Muscle layer of duodenum (tissue), 2 donors: ENCODE results near the gene GAB1.

ENCODE experiments used
- H3K27ac ChIP-seq: one replicate; pipeline ENCODE4 v1.7.0; 2013; ENCODE audit warnings: mild to moderate bottlenecking, low read length
- H3K27me3 ChIP-seq: one replicate; pipeline ENCODE4 v1.7.0; 2013; ENCODE audit warnings: low read depth, mild to moderate bottlenecking, control low read depth, low read length
- H3K36me3 ChIP-seq, 2 donors: one replicate each; pipeline ENCODE4 v1.7.0; 2013; ENCODE audit warnings: low read length in 2 of 2, control low read depth in 1 of 2, mild to moderate bottlenecking in 1 of 2; ENCODE audit not compliant: insufficient read depth in 2 of 2, control insufficient read depth in 1 of 2
- H3K4me1 ChIP-seq, 2 donors: one replicate each; pipeline ENCODE4 v1.7.0; 2013; ENCODE audit warnings: low read length in 2 of 2, mild to moderate bottlenecking in 2 of 2, control low read depth in 1 of 2, moderate library complexity in 1 of 2; ENCODE audit not compliant: insufficient read depth in 2 of 2, control insufficient read depth in 1 of 2
- H3K4me3 ChIP-seq, 2 donors: one replicate each; pipeline ENCODE4 v1.7.0; 2013; ENCODE audit warnings: low read length in 2 of 2, low read depth in 1 of 2, mild to moderate bottlenecking in 1 of 2
- H3K9me3 ChIP-seq, 2 donors: one replicate each; pipeline ENCODE4 v1.7.0; 2013; ENCODE audit warnings: low read length in 2 of 2, control low read depth in 1 of 2, mild to moderate bottlenecking in 1 of 2; ENCODE audit not compliant: control insufficient read depth in 1 of 2
- donor health status: healthy.

The GAB1 gene

DNA sequence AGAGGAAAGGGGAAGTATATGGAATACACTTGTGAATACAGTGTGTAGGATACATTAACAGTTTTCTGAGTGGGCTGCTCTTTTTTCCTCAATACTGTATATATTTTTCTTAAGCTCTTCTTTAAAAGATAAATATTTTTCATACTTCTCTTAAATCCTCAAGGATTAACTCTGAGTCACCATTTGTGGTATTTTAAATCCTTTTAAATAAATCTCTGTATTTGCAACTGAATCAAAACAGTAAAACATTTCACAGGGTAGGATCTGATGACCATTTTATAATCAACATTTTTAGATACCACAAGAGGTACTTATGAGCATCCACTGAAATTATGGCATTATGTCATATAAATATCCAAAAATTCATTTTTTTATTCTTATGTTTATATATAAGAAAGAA, 87.6 kb downstream of the GAB1 start:
- Histone ChIP-seq H3K9me3 (no peaks in the 10 kb centered on the region), H3K4me1 (peaks cover 0 to 7% of the 10 kb centered on the region in 2 donors), H3K27ac (no peak overlapping the region), H3K27me3 (no peaks in the 10 kb centered on the region), H3K36me3 (peaks cover under 1 to 5% of the 10 kb centered on the region in 2 donors), H3K4me3 (no peak overlapping the region)

DNA sequence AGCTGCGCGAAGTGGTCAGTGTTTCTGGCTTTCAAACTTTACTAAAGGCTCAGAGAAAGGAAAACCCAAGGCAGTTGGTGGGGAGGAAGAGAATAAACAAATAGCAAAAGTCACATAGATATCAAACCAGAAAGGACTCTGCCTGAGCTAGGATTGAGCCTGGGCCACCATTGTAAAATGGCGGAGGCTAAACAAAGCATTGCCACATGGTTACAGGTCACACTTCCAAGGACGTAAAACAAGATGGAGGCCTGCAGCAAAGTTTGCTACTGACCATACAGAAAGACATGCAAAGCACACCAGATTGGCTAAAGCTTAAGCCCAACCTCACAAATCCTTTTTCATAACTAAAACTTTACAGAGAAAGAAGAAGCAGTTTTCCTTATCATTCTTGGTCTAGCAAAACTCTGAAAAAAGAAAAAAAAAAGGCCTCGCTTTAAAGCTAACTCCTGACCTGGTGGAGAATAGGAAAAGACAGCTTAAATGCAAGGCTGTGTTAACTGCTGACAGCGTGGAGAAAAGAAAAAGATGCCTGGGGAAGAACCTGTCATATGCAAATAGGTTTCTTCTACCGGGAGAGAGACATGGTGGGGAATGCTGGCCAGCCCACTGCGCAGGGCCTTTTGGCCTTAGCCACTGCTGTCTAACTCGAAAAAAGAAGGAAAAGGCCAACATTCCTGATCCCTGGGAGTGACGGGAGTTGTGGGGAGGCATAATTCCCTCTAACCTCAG, 95.0 kb downstream of the GAB1 start:
- Histone ChIP-seq H3K4me3 (no peak overlapping the region), H3K27me3 (no peaks in the 10 kb centered on the region), H3K4me1 (no peaks in the 10 kb centered on the region), H3K9me3 (no peaks in the 10 kb centered on the region), H3K27ac (no peak overlapping the region), H3K36me3 (peaks cover 0 to 8% of the 10 kb centered on the region in 2 donors)

GRCh38 chr4:143432258-143432591, 95.5 kb downstream of the GAB1 start:
- Histone ChIP-seq H3K27me3 (no peaks in the 10 kb centered on the region), H3K9me3 (no peaks in the 10 kb centered on the region), H3K4me1 (no peaks in the 10 kb centered on the region), H3K4me3 (no peak overlapping the region), H3K36me3 (peaks cover 0 to 8% of the 10 kb centered on the region in 2 donors), H3K27ac (no peak overlapping the region)

DNA sequence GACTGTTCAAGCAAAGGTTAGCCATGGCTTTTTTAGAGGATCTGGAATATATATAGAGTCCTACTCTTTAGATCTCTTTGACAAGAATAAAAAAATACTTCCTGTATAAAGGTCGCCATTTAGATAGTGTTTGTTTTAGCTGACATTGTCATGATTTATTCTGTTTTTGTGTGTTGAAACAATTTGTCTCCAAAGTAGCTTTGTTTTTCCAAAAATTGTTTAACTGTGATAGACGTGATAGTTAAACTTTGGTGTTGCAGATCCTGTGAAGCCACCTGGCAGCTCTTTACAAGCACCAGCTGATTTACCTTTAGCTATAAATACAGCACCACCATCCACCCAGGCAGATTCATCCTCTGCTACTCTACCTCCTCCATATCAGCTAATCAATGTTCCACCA, 96.6 kb downstream of the GAB1 start:
- H3K27me3 ChIP-seq: no peaks in the 10 kb centered on the region
- no peak overlapping the region for H3K27ac ChIP-seq
- no peak overlapping the region for H3K4me3 ChIP-seq
- H3K36me3 ChIP-seq: peaks cover 4 to 8% of the 10 kb centered on the region in 2 donors
- no peaks in the 10 kb centered on the region for H3K4me1 ChIP-seq
- no peaks in the 10 kb centered on the region for H3K9me3 ChIP-seq

GRCh38 chr4:143435955-143436354, 99.3 kb downstream of the GAB1 start:
- H3K27me3 ChIP-seq: no peaks in the 10 kb centered on the region
- H3K4me1 ChIP-seq: no peaks in the 10 kb centered on the region
- H3K4me3 ChIP-seq: no peak overlapping the region
- no peak overlapping the region for H3K27ac ChIP-seq
- H3K36me3 ChIP-seq: peaks cover 12 to 19% of the 10 kb centered on the region in 2 donors
- H3K9me3 ChIP-seq: no peaks in the 10 kb centered on the region

DNA sequence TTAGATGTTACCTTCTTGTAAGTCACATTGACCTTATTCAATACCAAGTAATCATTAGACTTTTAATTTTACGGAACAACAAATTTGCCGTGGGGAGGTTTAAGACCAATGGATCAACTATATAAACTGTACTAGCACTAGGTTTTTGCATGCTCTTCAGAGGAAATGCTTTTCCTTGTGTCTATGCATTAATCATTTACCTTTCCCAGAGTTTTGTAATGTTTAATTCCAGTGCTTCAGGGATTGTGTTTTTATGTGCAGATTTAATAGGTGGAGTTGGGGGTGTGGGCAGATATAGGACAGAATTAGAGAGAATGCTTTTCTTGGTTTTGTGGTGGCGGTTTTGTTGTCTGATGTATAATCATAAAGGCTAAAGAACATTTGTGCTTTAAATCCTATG, 100.8 kb downstream of the GAB1 start:
- Histone ChIP-seq H3K4me3 (no peak overlapping the region), H3K36me3 (peaks cover 12 to 19% of the 10 kb centered on the region in 2 donors), H3K9me3 (no peaks in the 10 kb centered on the region), H3K27me3 (no peaks in the 10 kb centered on the region), H3K4me1 (no peaks in the 10 kb centered on the region), H3K27ac (no peak overlapping the region)

GRCh38 chr4:143437937-143438336, 101.3 kb downstream of the GAB1 start:
- Histone ChIP-seq H3K4me1 (no peaks in the 10 kb centered on the region), H3K27ac (no peak overlapping the region), H3K4me3 (no peak overlapping the region), H3K36me3 (peaks cover 12 to 19% of the 10 kb centered on the region in 2 donors), H3K27me3 (no peaks in the 10 kb centered on the region), H3K9me3 (no peaks in the 10 kb centered on the region)

- Histone ChIP-seq H3K4me3 (no peak overlapping the region), H3K4me1 (no peaks in the 10 kb centered on the region), H3K9me3 (no peaks in the 10 kb centered on the region), H3K36me3 (peaks cover 12 to 19% of the 10 kb centered on the region in 2 donors), H3K27me3 (no peaks in the 10 kb centered on the region), H3K27ac (no peak overlapping the region)
These were observed 102.0 kb downstream of the GAB1 start for GRCh38 chr4:143438710-143439109.

DNA sequence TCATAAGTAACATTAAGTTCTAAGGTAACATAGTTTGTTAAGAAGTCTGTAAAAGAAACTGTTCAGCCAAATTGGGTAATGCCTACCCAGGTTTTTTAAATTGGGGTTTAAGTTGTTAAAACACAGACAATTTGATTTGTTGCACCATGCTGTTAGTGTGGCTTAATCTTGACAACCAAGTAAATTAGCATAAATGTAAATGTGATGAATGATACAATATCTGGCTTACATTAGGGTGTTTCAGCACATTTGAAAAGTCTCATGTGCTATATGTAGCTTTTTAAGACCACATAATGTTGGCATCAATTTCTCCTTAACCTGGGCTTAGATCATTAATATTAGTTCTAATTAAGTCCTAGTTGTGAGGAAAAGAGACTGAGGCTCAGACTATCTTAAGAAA, 104.4 kb downstream of the GAB1 start:
- H3K27ac ChIP-seq: no peak overlapping the region
- peaks cover 12 to 22% of the 10 kb centered on the region in 2 donors for H3K36me3 ChIP-seq
- H3K4me1 ChIP-seq: no peaks in the 10 kb centered on the region
- no peak overlapping the region for H3K4me3 ChIP-seq
- H3K27me3 ChIP-seq: no peaks in the 10 kb centered on the region
- no peaks in the 10 kb centered on the region for H3K9me3 ChIP-seq

- Histone ChIP-seq H3K4me1 (no peaks in the 10 kb centered on the region), H3K27me3 (no peaks in the 10 kb centered on the region), H3K9me3 (no peaks in the 10 kb centered on the region), H3K36me3 (peaks cover 12 to 22% of the 10 kb centered on the region in 2 donors), H3K27ac (no peak overlapping the region), H3K4me3 (no peak overlapping the region)
These were observed 105.0 kb downstream of the GAB1 start for GRCh38 chr4:143441678-143442077.

GRCh38 chr4:143443728-143444127, 107.1 kb downstream of the GAB1 start:
- no peaks in the 10 kb centered on the region for H3K9me3 ChIP-seq
- H3K27ac ChIP-seq: no peak overlapping the region
- peaks cover 3 to 20% of the 10 kb centered on the region in 2 donors for H3K36me3 ChIP-seq
- H3K4me3 ChIP-seq: no peak overlapping the region
- no peaks in the 10 kb centered on the region for H3K27me3 ChIP-seq
- no peaks in the 10 kb centered on the region for H3K4me1 ChIP-seq

GRCh38 chr4:143451186-143451585, 114.5 kb downstream of the GAB1 start:
- Histone ChIP-seq H3K27me3 (no peaks in the 10 kb centered on the region), H3K27ac (no peak overlapping the region), H3K4me3 (no peak overlapping the region), H3K4me1 (no peaks in the 10 kb centered on the region), H3K36me3 (peaks cover 5 to 7% of the 10 kb centered on the region in 2 donors), H3K9me3 (no peaks in the 10 kb centered on the region)
